Ectodermal cell (in vitro differentiated cells): ENCODE results near the gene SLC35G1.

Source experiments
- H3K27ac ChIP-seq: 2 replicates; pipeline ENCODE4 v1.7.0; 2013; ENCODE audit warnings: mild to moderate bottlenecking, low read depth, low read length; ENCODE audit not compliant: insufficient read depth, poor library complexity, severe bottlenecking
- H3K27me3 ChIP-seq: 2 replicates; pipeline ENCODE4 v1.7.0; 2013; ENCODE audit warnings: mild to moderate bottlenecking, low read length; ENCODE audit not compliant: insufficient read depth, control insufficient read depth, poor library complexity, severe bottlenecking
- H3K36me3 ChIP-seq: one replicate; pipeline ENCODE4 v1.7.0; 2013; ENCODE audit warnings: low read length; ENCODE audit not compliant: control insufficient read depth, insufficient read depth
- H3K4me1 ChIP-seq: one replicate; pipeline ENCODE4 v1.7.0; 2013; ENCODE audit warnings: low read length; ENCODE audit not compliant: control insufficient read depth, insufficient read depth
- H3K4me3 ChIP-seq: 2 replicates; pipeline ENCODE4 v1.7.0; 2013; ENCODE audit warnings: low read depth, low read length, control low read depth; ENCODE audit not compliant: insufficient read depth
- H3K9me3 ChIP-seq: 2 replicates; pipeline ENCODE4 v1.7.0; 2013; ENCODE audit warnings: mild to moderate bottlenecking, low read length, moderate library complexity; ENCODE audit not compliant: control insufficient read depth
- WGBS, 2 experiments: methylation state at CpG; one replicate each; pipeline ENCODE4 v1.1.7; 2013; ENCODE audit warnings: missing lambda C conversion rate in 2 of 2; 5-methylcytosine and 5-hydroxymethylcytosine counted together

SLC35G1 gene

DNA sequence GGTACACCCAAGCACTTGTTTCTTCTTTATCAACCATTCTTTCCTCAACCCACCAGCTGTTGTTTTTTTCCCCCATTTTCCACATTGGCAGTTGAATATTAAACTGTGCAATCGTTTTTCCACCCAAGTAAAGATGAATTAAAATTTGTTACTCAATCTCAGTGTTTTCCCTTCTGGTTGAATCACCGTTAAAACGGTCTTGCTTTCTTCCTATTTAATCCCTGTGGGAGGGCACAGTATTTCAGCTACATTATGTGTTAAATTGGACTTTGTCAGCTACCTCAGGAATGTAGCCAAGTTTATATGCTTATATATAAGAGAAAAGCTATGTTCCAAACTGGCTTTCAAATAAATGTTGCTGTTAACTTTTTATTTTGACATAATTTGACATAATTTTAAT is 19.9 kb downstream of the SLC35G1 start:
- no peak overlapping the region for H3K4me3 ChIP-seq
- H3K27me3 ChIP-seq: no peaks in the 10 kb centered on the region
- H3K36me3 ChIP-seq: peaks cover 3% of the 10 kb centered on the region
- H3K27ac ChIP-seq: no peak overlapping the region
- WGBS, 2 experiments: 76 to 94% methylated on average over 3 of the region's 3 CpGs
- H3K4me1 ChIP-seq: no peaks in the 10 kb centered on the region
- H3K9me3 ChIP-seq: no peaks in the 10 kb centered on the region

DNA sequence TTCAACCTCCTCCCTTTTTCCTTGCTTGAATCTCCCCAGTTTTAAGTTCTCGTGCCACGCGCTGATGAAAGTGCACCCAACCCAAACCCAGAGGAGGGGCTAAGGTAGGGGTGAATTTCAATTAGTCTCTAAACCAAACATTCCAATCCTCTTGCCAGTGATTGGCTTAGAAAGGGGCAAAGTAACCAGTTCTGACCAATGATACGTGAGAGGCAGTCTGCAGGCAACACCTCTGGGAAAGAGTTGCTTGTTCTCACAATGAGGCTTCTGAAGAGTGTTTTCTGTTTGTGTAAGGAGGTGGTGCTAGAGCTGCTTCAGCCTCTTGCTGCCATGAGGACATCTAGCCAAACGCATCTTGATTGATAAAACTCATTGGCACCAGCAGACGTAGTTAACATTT is 21.8 kb downstream of the SLC35G1 start:
- no peak overlapping the region for H3K27ac ChIP-seq
- no peaks in the 10 kb centered on the region for H3K27me3 ChIP-seq
- peaks cover 3% of the 10 kb centered on the region for H3K36me3 ChIP-seq
- 92 to 93% methylated on average over 5 to 6 of the region's 6 CpGs for WGBS, 2 experiments
- no peak overlapping the region for H3K4me3 ChIP-seq
- no peaks in the 10 kb centered on the region for H3K9me3 ChIP-seq
- H3K4me1 ChIP-seq: no peaks in the 10 kb centered on the region

DNA sequence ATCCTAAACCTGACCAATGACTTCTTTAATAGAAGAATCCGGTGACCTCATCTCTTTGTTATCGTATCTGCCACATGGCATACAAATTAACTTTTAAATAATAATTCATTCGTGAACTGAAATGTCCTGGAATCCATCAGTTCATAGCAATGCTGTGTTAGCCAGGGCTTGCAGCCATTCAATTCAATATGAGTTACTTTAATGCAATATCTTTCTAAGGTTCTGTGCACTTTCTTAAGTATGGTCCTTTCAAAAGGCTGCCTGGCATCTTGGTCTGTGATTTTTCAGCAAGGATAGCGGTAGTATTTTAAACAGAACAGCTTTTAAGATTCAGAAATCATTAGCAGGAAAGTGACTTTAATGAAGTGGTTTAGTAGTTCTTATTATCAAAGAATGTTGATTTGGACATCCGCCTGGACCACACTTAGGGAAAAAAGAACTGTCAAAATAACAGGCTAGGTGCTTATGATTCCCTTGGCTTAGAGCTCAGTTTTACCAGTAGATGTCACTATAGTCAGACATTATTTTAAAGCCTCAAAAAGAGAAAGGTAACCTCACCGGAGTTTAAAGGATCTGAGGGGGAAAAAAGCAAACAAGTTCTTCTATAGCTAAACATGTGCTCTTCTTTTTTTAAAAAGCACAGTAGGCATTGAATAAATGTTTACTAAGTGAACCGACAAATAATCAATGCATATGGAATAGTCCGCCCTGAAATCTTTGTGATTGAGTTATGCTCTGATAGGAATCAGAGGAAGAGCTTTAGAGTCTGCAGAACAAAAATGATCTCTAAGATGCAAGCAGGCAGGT is 22.7 kb downstream of the SLC35G1 start:
- WGBS, 2 experiments: 84 to 87% methylated on average over 8 of the region's 8 CpGs
- Histone ChIP-seq H3K4me3 (no peak overlapping the region), H3K27ac (no peak overlapping the region), H3K4me1 (no peaks in the 10 kb centered on the region), H3K36me3 (peaks cover 3% of the 10 kb centered on the region), H3K9me3 (no peaks in the 10 kb centered on the region), H3K27me3 (no peaks in the 10 kb centered on the region)

DNA sequence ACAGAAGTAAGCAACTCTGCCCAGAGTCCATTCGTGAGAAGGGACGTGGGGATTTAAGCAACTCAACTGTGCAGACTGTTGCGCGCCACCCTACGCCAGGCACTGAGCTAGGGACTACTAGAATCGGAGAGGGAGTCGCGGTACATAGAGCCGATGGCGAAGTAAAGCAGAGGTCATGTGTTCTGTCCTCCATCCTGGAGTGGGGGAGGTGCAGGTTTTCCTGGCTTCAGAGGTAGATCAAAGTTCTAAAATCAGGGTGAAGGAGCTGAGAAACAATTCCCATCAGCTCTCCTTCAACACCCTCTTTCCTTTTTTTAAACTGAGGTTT is 23.2 kb downstream of the SLC35G1 start:
- Histone ChIP-seq H3K27ac (no peak overlapping the region), H3K4me1 (no peaks in the 10 kb centered on the region), H3K27me3 (no peaks in the 10 kb centered on the region), H3K4me3 (no peak overlapping the region), H3K9me3 (no peaks in the 10 kb centered on the region), H3K36me3 (peaks cover 3% of the 10 kb centered on the region)
- 92 to 96% methylated on average over 10 of the region's 10 CpGs for WGBS, 2 experiments

DNA sequence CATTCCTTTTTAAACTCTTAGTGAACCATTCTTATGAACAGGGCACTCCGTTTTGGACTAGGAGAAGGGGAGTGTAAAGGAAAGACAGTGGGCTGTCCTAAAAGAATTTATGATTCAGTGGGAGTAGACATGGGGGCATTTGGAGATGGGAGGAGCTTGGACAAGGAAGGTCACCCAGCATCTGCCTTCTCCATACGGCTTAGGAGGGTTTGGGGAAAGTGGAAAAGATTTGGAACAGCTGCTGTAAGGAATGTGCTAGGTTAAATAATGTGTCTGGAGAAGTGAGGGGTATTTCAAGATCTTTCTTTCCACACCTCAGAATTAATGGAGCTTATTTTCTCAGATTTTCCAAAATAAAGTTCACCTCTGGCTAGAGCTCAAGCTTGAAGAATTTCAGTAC is 24.0 kb downstream of the SLC35G1 start:
- no peak overlapping the region for H3K27ac ChIP-seq
- H3K4me1 ChIP-seq: no peaks in the 10 kb centered on the region
- WGBS, 2 experiments: 80 to 96% methylated on average over 2 of the region's 2 CpGs
- H3K36me3 ChIP-seq: peaks cover 3% of the 10 kb centered on the region
- H3K9me3 ChIP-seq: no peaks in the 10 kb centered on the region
- H3K4me3 ChIP-seq: no peak overlapping the region
- H3K27me3 ChIP-seq: no peaks in the 10 kb centered on the region

DNA sequence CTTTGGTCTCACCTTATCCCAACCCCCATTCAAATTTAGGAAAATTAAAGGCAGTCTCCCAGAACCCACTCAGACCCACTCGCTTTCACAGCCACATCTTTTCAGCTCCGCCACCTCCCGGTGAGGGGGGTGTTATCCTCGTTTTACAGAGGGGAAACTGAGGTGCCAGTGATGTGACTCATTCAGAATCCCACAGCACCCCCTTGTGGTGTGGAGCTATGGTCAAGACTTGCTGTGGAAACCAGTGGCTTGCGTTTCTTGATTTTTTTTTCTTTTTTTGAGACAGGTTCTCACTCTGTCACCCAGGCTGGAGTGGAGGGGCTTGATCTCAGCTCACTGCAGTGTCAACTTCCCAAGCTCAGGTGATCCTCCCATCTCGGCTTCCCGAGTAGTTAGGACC is 27.6 kb downstream of the SLC35G1 start:
- Histone ChIP-seq H3K4me3 (no peak overlapping the region), H3K36me3 (no peaks in the 10 kb centered on the region), H3K27ac (no peak overlapping the region), H3K9me3 (no peaks in the 10 kb centered on the region), H3K4me1 (no peaks in the 10 kb centered on the region), H3K27me3 (no peaks in the 10 kb centered on the region)
- 78 to 85% methylated on average over 7 of the region's 7 CpGs for whole genome bisulfite sequencing, 2 experiments

DNA sequence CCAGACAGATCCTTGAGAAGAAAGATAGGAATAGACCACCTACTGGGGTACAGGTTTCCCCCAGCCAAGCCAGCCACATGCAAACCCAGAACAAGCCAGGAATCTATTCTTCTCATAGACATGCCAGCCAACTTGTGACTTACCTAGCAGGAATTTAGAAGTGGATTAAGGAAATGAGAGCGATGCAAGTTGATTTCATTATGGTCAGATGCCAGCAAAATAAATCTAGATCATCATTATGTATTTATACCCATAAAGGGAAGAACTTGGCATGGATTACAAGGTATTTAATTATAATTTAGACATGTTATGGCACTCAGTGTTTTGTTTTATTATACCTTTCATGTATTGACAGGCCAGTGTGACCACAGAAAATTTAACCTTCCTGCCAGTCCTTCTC is 32.8 kb downstream of the SLC35G1 start:
- Histone ChIP-seq H3K27me3 (no peaks in the 10 kb centered on the region), H3K36me3 (no peaks in the 10 kb centered on the region), H3K27ac (no peak overlapping the region), H3K9me3 (no peaks in the 10 kb centered on the region), H3K4me3 (no peak overlapping the region), H3K4me1 (no peaks in the 10 kb centered on the region)
- WGBS, 2 experiments: 100% methylated on average over 1 of the region's 1 CpG; no CpG with 5 or more reads in 1 of the 2 experiments

DNA sequence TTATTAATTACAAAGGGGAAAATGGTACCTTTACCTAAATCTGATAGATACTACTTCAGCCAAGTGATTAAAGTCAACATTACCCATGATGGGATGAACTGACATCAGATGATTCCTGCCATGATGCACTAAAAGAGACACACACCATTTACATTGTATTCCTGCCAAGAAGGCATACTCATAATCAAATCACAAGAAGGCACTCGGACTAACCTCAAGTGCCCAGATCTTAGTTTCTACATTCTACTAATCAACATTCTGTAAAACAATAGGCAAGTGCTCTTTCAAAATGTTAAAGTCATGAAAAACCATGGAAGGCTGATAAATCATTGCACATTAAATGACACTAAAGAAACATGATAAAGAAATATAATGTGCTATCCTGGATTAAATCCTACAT is 44.4 kb downstream of the SLC35G1 start:
- H3K36me3 ChIP-seq: no peaks in the 10 kb centered on the region
- H3K4me3 ChIP-seq: no peak overlapping the region
- no peaks in the 10 kb centered on the region for H3K9me3 ChIP-seq
- no peaks in the 10 kb centered on the region for H3K4me1 ChIP-seq
- no peaks in the 10 kb centered on the region for H3K27me3 ChIP-seq
- no peak overlapping the region for H3K27ac ChIP-seq
- 87 to 90% methylated on average over 1 of the region's 1 CpG for WGBS, 2 experiments

DNA sequence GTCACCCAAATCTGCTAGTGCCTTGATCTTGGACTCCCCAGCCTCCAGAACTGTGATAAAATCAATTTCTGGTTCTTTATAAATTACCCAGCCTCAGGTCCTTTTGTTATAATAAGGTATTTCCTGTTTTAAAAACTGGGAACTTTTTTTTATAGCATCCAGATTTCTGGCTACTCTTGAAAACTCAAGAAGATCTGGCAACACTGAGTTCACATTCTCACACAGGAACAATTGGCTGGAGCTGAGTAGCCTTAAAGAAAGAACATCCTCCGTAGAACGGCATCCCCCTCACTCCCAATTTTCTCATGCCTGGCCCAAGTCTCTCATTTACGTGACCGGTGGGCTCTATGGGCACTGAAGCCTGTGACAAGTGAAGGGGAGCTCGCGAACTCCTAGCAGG is 47.1 kb downstream of the SLC35G1 start:
- no peak overlapping the region for H3K27ac ChIP-seq
- WGBS, 2 experiments: 77 to 80% methylated on average over 6 of the region's 6 CpGs
- no peaks in the 10 kb centered on the region for H3K9me3 ChIP-seq

DNA sequence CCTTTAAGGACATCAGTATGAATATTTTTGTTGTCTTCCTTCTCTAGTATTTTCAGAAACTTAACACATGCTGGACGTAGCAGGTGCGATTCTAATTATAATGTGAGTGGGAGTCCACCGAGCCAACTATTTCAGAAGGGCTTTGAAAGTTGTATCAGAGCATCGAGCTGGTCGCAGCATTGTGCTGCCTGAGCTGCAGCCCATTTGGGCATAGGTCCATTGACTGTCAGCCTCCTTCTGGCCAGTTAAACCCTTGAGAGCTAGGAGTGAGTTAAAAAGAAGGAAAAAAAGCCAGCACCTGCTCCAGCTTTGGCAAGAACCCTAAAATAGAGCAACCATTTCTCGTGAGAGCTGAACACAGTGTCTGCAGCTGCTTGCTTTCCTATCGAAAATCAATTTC is 47.8 kb downstream of the SLC35G1 start:
- Histone ChIP-seq H3K4me3 (no peak overlapping the region), H3K27me3 (no peaks in the 10 kb centered on the region), H3K9me3 (no peaks in the 10 kb centered on the region), H3K4me1 (no peaks in the 10 kb centered on the region), H3K36me3 (no peaks in the 10 kb centered on the region), H3K27ac (no peak overlapping the region)
- 91 to 92% methylated on average over 7 of the region's 7 CpGs for WGBS, 2 experiments

More for the DNA sequence above, 47.1 kb downstream of the SLC35G1 start:
- no peaks in the 10 kb centered on the region for H3K36me3 ChIP-seq
- H3K27me3 ChIP-seq: no peaks in the 10 kb centered on the region
- H3K4me1 ChIP-seq: no peaks in the 10 kb centered on the region
- no peak overlapping the region for H3K4me3 ChIP-seq

DNA sequence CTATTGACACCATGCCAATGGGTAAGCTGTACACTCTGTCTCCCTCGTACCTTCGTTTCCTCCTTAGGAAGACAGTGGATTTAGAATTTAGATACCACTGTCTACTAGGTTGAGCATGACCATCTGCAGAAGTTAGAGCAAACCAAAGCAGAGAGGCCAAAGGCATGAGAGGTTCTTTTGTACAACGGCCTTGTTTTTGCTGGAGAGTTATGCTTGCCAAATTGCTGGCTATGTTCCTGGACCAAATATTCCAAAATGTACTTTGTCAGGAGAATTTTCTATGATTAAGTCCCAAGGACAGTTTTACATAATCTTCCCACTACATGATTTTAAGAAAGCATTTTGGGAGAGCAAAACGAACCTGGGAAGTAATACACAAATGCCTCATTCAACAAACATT is 52.0 kb downstream of the SLC35G1 start:
- Histone ChIP-seq H3K9me3 (no peaks in the 10 kb centered on the region), H3K36me3 (no peaks in the 10 kb centered on the region), H3K27me3 (no peaks in the 10 kb centered on the region), H3K4me3 (no peak overlapping the region), H3K27ac (no peak overlapping the region), H3K4me1 (no peaks in the 10 kb centered on the region)
- WGBS, 2 experiments: 88 to 90% methylated on average over 4 of the region's 4 CpGs
